Upper lobe of left lung (tissue), 6 donors: ENCODE measurements around the gene RETSAT. TPM values are rescaled to one million over a fixed set of nuclear protein-coding genes. Genes with fewer than 3 reads are reported as not detected.
A peak's percentile ranks its signal among the peaks of the same experiment; 100 is the strongest.

Source experiments
- ATAC-seq, 2 donors: fragments of 200-7000 bp; cut with Tn5 transposase; one replicate each; pipeline ENCODE4 v1.9.1; 2022; ENCODE audit warnings: mild to moderate bottlenecking in 2 of 2, moderate library complexity in 2 of 2; ENCODE audit not compliant: low FRiP score in 2 of 2
- DNase-seq, 2 donors: peaks; one replicate each; pipeline ENCODE4 v3.0.0-alpha.2; 2019 to 2020
- H3K27ac ChIP-seq, 4 donors: fragments of 200-600 bp; sonication (generic); one replicate each; pipeline ENCODE4 v1.5.1; 2016 to 2019
- H3K27me3 ChIP-seq, 4 donors: fragments of 200-600 bp; sonication (generic); one replicate each; pipeline ENCODE4 v1.5.1; 2017 to 2019
- H3K36me3 ChIP-seq, 4 donors: fragments of 200-600 bp; sonication (generic); one replicate each; pipeline ENCODE4 v1.5.1; 2016 to 2019
- H3K4me1 ChIP-seq, 4 donors: fragments of 200-600 bp; sonication (generic); one replicate each; pipeline ENCODE4 v1.5.1; 2018 to 2019
- H3K4me3 ChIP-seq, 4 donors: fragments of 200-600 bp; sonication (generic); one replicate each; pipeline ENCODE4 v1.5.1; 2017 to 2019; ENCODE audit warnings: mild to moderate bottlenecking in 2 of 4, moderate library complexity in 1 of 4
- H3K9me3 ChIP-seq, 4 donors: fragments of 200-600 bp; sonication (generic); one replicate each; pipeline ENCODE4 v1.5.1; 2018 to 2019
- EP300 ChIP-seq, 4 donors: sonication (generic); formaldehyde crosslinking; IDR thresholded peaks; one replicate each; pipeline ENCODE4 v1.5.1; 2017; ENCODE audit warnings: antibody characterized with exemption in 4 of 4, control low read depth in 2 of 4
- POLR2A ChIP-seq, 4 donors: fragments of 450-650 bp; IDR thresholded peaks; one replicate each; pipeline ENCODE4 v1.5.1; 2016 to 2017; ENCODE audit warnings: antibody characterized with exemption in 4 of 4, mild to moderate bottlenecking in 2 of 4
- POLR2AphosphoS5 ChIP-seq, 2 donors: sonication (generic); formaldehyde crosslinking; IDR thresholded peaks; one replicate each; pipeline ENCODE4 v1.5.1; 2017; ENCODE audit warnings: antibody characterized with exemption in 2 of 2
- WGBS, 2 donors: methylation state at CpG; one replicate each; pipeline ENCODE4 v1.1.5; 2017 to 2018; 5-methylcytosine and 5-hydroxymethylcytosine counted together
- small RNA-seq, 4 donors: library from RNA; depleted of rRNA; stranded (forward); fragments of <200 nt; gene quantifications; one replicate each; pipeline ENCODE3, GENCODE V24; 2016
- total RNA-seq, 6 donors: library from RNA; depleted of rRNA in 4 of 6; stranded (reverse); fragments of >200 nt in 4 of 6; gene quantifications; one replicate each; pipeline versions ENCODE4 v1.1.0 to v1.2.1, GENCODE V29; 2016 to 2021
- TF ChIP-seq, protein P1 (sequence below), 6 experiments: fragments of 450-650 bp in 4 of 6; fragments of 200-600 bp in 2 of 6; sonication (generic) in 2 of 6; IDR thresholded peaks; one replicate each; pipeline ENCODE4 v1.5.1; 2016 to 2019; ENCODE audit warnings: antibody characterized with exemption in 6 of 6
- donor health status: DM: no; HTN: no; CAD: no; lungs with moderate emphysema.
- donor health status: DM: no; HTN: yes; CAD: no; lungs with severe emphysema.

RETSAT gene
- total RNA-seq, 6 donors from 2014 or later, result 36.7 to 81.5 (median 57.9) TPM

DNA sequence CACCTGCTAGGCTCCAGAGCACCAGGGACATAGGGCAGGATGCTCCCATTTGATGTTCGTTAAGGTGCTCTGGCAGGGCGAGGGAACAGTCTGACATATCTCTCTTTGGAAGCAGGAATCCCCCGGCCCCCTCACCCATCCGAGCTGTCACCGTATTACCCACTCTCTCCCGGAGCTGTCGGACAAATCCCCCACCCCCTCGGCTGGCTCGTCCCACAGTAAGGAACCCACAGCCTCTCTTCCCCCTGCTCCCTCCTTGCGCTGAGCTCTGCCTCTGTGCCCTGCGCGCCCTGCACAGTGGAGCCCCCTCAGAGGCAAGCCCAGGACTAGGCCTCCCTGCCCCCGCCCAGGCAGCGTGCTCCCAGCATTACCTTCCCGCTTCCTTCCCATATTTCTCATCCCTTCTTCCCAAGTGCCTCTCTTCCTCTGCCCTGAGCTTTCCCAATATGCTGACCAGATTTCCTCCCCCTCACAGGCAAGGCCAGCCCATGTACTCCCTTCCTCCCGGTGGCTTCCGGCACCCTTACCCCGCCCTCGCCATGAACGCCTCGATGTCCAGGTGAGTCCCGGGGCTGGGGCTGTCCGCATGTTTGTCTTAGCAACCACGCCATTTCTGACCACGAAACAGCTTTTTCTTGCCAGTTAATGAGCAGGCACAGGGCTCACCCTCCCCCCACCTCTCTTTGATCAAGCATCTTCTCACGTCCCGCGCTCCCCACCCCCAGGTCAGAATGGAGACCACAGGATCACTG lies 50.4 kb downstream of the RETSAT start:
- DNase-seq, result peak in 1 of 2 donors; percentile 52
- ATAC-seq, result no peak
- WGBS, 2 donors, result 88 to 93% methylated on average over 26 to 28 of the region's 28 CpGs
- TF ChIP-seq, protein P1, sequence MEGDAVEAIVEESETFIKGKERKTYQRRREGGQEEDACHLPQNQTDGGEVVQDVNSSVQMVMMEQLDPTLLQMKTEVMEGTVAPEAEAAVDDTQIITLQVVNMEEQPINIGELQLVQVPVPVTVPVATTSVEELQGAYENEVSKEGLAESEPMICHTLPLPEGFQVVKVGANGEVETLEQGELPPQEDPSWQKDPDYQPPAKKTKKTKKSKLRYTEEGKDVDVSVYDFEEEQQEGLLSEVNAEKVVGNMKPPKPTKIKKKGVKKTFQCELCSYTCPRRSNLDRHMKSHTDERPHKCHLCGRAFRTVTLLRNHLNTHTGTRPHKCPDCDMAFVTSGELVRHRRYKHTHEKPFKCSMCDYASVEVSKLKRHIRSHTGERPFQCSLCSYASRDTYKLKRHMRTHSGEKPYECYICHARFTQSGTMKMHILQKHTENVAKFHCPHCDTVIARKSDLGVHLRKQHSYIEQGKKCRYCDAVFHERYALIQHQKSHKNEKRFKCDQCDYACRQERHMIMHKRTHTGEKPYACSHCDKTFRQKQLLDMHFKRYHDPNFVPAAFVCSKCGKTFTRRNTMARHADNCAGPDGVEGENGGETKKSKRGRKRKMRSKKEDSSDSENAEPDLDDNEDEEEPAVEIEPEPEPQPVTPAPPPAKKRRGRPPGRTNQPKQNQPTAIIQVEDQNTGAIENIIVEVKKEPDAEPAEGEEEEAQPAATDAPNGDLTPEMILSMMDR (IDR thresholded peaks at IDR 0.05), result no peak
- TF ChIP-seq EP300 (IDR thresholded peaks at IDR 0.05) (no peak), POLR2A (IDR thresholded peaks at IDR 0.05) (no peak), POLR2AphosphoS5 (IDR thresholded peaks at IDR 0.05) (no peak)
- Histone ChIP-seq H3K36me3 (peaks cover 0 to 43% (median 22%) of the 10 kb centered on the region in 4 donors), H3K9me3 (no peaks in the 10 kb centered on the region), H3K27me3 (no peaks in the 10 kb centered on the region), H3K4me3 (no peak overlapping the region), H3K27ac (no peak overlapping the region), H3K4me1 (peaks cover 6 to 10% (median 6%) of the 10 kb centered on the region in 4 donors)

DNA sequence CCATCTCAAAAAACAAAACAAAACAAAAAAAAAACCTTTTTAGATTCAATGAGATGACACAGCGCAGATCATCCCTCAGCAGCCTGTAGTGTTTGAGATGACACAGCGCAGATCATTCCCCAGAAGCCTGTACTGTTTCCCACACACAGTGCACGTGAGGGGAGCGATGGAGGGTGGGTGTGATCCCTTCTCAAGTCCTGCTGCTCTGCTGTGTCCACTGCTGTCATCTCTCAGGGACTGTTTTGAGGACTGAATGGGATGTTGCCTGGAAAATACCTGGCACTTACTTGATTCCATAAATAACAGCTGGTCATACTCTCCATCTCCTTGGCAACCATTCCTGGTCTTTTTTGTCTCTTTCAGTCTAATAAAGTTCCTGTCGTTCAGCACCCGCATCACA lies 52.2 kb downstream of the RETSAT start:
- Histone ChIP-seq H3K36me3 (peaks cover 0 to 34% (median 17%) of the 10 kb centered on the region in 4 donors), H3K27me3 (no peaks in the 10 kb centered on the region), H3K27ac (no peak overlapping the region), H3K4me3 (no peak overlapping the region), H3K9me3 (no peaks in the 10 kb centered on the region), H3K4me1 (no peaks in the 10 kb centered on the region)
- 85 to 89% methylated on average over 6 of the region's 6 CpGs for WGBS, 2 donors
- ATAC-seq (no peak), DNase-seq (no peak)
- TF ChIP-seq POLR2A (IDR thresholded peaks at IDR 0.05), result no peak
- TF ChIP-seq EP300 (IDR thresholded peaks at IDR 0.05), result no peak
- TF ChIP-seq POLR2AphosphoS5 (IDR thresholded peaks at IDR 0.05), result no peak
- TF ChIP-seq, protein P1 (IDR thresholded peaks at IDR 0.05), result no peak

Small RNA genes lying within 50 kb of the gene (small RNA-seq; reads per million reads assigned to genes)
- gene AC062037.1 (0 reads per million in 4 donors), gene AC062037.2 (0 reads per million in 4 donors), gene RF00019 (0 reads per million in 4 donors), gene RN7SL113P (0 reads per million in 4 donors)

Other genes starting within 250 kb of the RETSAT start
- gene TCF7L1, start 221.1 kb downstream of the RETSAT start, total RNA-seq, result 10 to 100 TPM in 4 of 6 donors, 1 to 10 TPM in 2; 7.3 to 18.4 (median 11.2) TPM
- 100 to 1,000 TPM; 128 to 172 (median 147) TPM for gene TGOLN2, start 26.5 kb downstream of the RETSAT start, total RNA-seq
- 10 to 100 TPM; 13.2 to 82.8 (median 24.1) TPM for gene ELMOD3, start 241 bp upstream of the RETSAT start, total RNA-seq
- gene CAPG, start 55.8 kb upstream of the RETSAT start, total RNA-seq, result 100 to 1,000 TPM; 169 to 611 (median 375) TPM
- under 1 TPM in 1 of 6 donors, not detected in 5; 0.51 TPM for gene SH2D6, start 64.2 kb upstream of the RETSAT start, total RNA-seq
- 100 to 1,000 TPM; 108 to 219 (median 168) TPM for gene MAT2A, start 184.6 kb upstream of the RETSAT start, total RNA-seq
- 10 to 100 TPM; 21.2 to 70.6 (median 38.0) TPM for gene GGCX, start 207.0 kb upstream of the RETSAT start, total RNA-seq
- gene VAMP8, start 223.1 kb upstream of the RETSAT start, total RNA-seq, result 100 to 1,000 TPM in 4 of 6 donors, 10 to 100 TPM in 2; 62.8 to 289 (median 154) TPM
- 100 to 1,000 TPM in 1 of 6 donors, 10 to 100 TPM in 5; 20.5 to 105 (median 44.0) TPM for gene VAMP5, start 229.9 kb upstream of the RETSAT start, total RNA-seq
- 100 to 1,000 TPM in 4 of 6 donors, 10 to 100 TPM in 2; 81.7 to 164 (median 108) TPM for gene RNF181, start 241.2 kb upstream of the RETSAT start, total RNA-seq
- gene TMEM150A, start 248.2 kb upstream of the RETSAT start, total RNA-seq, result 10 to 100 TPM; 18.9 to 45.8 (median 32.0) TPM